CD1c-positive myeloid dendritic cell (primary cell): ENCODE data around the gene GKN2.
A peak's percentile ranks its signal among the peaks of the same experiment; 100 is the strongest.
"Not testable (repeated sequence)": the region's sequence is repeated elsewhere in the genome, so short reads cannot be mapped to it uniquely, and the experiment has no call there.

Experiments
- DNase-seq: peaks from one replicate; pipeline ENCODE4 v3.0.0-alpha.2; 2016; ENCODE audit errors: extremely low spot score

The GKN2 gene

DNA sequence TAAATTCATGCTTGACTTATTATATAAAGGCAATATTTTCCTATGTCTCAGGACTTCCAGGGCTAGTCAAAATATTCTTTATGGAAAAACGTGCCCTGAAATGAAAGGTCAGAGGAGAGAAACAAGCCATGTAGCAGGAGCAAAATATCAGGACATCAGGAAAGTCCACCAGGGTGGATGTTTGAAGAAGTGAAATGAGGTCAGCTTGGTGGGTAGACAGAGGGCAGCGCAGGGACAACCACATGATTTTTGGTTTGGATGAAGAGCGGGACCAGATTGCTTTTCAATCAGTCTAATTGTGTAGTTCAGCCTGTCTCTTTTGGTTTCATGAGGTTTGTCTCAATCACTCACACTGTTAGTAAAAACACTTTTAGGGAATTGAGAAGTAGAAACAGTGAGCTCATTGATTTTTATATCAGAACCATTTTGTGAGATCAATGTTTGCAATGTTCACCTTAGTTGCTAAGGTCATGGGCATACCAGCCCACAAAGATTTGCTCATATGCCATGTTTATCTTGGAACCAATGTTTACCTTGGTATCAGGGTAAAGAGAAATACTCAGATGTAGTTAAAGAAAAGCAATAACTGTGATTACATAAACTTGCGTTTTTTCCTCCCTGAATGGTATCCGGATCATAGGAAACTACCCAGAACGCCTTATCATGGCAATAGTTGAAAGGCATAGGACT, 32.1 kb downstream of the GKN2 start:
- DNase-seq: no peak

DNA sequence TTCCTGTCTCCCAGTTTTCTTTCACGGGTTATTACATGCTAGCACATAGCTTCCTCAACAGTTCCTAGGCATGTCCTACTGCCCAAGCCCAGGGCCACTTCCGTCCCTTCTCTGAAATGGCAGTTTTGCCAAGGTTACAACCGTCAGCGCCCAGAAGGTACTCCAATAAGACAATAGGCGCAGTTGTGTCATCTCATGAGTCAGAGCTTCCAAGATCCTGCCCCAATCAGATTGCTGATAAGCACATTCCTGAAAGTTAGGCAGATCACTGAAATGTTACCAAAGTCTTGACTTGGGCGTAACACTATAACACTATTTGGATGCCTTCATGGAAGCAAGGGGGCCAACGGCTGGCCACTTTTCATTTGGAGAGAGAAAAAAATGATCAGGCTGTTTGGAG, 34.2 kb downstream of the GKN2 start:
- no peak for DNase-seq

DNA sequence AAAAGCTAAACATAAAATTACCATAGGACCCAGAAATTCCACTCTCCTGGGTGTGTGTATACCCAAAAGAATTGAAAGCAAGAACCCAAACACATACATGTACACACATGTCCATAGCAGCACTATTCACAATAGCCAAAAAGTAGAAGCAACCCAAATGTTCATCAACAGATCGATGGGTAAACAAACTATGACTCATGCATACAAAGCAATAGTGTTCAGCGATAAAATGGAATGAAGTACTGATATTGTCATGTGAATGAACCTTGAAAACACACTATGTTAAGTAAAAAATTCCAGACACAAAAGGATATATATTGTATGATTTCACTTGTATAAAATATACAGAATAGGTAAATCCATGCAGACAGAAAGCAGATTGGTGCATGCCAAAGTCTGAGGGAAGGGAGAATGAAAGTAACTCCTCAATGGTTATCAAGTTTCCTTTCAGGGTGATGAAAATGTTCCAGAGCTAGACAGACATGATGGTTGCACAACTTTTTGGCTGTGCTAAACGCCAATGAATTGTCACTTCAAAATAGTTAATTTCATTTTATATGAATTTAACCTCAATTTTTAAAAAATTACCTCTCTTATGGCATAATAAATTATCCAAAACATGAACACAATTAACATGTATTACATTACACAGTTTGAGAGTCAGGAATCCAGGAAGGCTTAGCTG, 35.5 kb downstream of the GKN2 start:
- DNase-seq: no peak

DNA sequence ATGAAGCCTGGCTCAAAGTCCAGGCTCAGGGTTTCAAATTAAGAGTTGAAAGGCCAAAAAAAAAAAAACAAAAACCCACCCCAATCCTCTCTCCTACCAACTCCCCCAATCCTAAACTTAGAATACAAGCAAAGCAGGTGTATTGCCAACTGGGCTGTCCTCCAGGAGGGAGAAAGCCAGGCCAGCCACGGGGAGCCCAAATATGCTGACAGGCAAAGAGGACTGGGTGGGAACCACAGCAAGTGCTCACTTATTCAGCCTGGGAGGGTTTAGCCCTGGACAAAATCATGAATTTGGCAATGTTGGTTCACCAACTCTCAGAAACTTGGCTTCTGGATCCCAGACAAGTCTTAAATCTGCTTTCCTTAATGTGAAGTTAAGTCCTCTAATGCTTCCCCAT, 36.5 kb downstream of the GKN2 start:
- no peak for DNase-seq

DNA sequence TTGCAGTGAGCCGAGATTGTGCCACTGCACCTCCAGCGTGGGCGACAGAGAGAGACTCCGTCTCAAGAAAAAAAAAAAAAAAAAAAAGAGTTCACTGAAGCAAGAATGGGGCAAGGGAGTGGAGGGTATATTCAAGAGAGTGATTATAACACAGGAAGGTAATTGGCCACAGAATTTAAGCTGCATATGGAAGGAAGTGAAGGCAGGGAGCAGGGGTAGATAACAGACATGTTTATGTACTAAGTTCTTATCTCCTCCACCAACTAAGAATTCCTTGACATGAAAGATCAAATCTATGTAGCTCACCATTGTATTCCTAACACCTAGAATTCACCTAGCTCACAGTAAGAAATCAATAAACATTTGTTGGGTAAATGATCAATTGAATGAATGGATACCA, 37.3 kb downstream of the GKN2 start:
- no peak for DNase-seq

DNA sequence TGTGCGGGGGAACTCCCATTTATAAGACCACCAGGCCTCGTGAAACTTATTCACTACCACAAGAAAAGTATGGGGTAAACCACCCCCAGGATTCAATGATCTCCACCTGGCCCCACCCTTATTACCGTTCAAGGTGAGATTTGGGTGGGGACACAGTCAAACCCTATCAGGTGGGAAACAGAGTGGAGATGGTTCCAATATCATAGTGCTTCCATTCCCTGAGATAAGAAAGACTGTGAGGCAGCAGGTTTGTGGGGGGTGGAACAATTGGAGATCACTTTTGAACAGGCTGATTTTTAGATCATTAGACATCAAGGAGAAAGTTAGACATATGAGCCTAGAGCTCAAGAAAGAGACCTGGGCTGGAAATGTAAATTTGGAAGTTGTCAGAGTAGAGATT, 39.3 kb downstream of the GKN2 start:
- DNase-seq: no peak

DNA sequence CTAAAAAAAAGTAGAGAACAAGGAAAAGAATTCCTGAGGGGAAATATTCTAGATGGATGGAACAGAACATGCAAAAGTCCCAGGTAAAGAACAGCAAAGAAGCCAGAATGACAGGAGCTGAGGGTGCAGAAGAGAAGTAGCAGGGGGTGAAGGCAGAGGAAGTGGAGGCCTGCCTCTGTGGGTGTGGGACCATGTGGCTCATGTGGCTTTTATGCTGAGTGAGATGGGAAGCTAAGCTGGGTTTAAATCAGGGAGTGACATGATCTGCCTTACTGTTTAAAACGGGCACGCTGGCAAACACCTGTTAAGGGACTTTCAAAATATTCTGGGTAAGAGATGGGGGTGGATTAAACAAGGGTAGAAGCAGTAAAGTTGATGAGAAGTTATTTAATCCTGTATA, 40.0 kb downstream of the GKN2 start:
- peak; percentile 57 for DNase-seq

DNA sequence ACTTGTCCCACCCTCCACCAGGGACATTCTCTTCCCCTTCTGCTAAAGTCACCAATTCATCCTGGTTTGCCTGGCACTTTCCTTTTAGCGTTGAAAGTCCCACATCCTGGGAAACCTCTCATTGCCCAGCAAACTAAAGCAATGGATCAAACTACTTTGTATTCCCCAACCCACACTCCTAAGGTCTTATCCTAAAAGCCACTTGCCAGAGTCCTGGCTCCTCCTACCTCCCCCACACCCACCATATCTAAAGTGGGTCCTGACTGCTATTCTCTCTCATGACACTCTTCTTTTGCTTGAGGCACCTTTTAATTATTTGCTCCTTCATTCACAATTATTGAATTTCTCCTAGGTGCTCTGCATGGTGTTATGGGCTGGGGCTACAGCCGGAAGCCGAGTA, 40.6 kb downstream of the GKN2 start:
- no peak for DNase-seq

DNA sequence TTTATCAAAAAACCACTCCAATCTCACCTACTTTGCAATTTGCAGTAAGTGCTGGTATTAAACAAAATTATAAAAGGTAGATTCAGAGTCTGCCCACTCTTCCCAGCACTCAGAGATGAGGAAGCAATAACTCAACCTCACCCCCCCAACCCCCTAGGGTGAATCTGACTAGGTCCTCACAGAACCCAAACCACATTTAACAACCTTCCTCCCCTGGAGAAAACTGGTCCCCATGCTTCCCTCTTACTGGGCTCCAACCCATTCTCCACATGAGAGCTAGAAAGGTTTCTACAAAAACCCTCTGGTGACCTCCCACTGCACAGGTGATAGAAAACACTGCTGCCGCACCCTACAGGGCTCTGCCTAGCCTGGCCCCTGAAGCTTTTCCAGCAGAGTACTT, 41.0 kb downstream of the GKN2 start:
- no peak for DNase-seq

DNA sequence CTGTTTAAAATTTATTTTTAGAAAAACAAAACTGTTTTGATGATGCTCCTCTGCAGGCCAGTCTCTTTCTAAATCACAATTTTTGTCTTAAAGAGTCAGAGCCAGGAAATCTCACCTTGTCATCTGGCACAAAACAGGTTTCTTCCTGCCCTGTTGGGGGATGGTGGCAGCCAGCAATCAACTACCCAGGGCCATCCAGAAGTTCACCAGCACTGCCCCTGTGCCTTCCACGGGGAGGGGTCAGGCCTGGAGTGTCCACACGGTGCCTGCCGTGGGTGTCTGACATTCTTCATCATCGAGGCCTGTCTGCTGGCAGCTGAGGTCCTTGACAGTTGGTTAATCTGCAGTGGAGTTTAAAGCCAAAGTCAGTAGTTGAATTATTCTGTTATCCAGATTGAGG, 41.4 kb downstream of the GKN2 start:
- no peak for DNase-seq

DNA sequence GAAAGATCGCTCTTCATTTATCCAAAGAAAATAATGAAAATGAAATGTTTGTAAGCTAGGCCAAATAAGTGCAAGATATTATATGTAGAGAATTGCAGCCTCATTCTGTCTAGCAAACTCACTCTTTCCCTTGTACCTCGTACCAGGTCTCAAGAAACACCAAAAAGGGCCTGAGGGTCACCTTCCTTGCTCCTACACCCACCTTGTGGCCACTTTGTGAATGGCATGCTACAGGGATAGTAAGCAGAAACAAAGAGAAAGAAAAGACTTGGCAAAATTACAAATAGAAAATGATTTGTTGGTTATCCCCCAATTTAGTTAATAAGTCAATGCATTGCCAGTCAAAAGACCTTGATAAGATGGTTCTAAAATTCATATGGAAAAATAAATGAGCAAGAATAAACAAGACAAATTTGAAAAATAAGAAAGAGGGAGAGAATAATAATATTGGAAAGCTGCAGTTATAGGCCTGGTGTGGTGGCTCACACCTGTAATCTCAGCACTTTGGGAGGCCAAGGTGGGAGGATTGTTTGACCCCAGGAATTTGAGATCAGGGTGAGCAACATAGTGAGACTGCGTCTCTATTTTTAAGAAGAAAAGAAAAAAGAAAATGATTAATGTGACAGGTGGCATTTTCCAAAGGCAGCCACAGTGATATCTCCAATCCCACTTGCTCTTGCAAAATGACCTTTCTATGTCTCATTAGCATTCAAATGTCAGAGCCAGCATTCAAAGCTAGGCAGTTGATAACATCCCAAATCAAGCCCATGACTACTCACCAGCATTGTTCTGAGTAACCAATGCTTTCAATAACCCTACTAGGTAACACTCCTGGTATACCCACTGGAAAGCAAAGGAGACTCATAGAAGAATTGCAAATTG, 42.7 kb downstream of the GKN2 start:
- peak; percentile 72 for DNase-seq

DNA sequence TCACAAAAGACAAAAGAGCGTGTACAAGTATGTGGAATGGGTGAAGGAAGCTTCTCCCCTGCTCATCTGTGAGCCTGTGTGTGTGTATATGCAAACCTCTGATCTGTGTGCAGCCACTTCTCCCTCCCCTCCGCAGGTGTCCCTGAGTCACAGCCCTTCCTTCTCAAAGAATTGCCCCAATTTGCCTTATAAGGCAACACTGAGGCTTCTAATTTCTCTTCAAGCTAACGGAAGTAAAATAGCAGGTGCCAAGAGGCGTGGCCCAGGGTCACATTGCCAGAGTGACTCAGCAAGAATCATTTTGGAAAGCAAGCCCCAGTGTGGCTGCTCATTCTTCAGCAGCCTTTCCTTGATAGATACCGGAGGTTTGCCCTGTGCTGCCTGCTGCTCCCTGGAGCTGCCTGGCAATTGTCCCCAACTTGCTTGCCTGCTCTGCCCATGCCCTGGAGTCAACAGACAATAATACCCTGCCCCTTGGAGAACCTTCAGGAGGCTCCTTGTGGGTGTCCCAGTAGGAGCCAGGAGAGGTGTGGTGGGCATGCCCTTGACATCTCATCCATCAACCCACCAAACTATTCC, 44.2 kb downstream of the GKN2 start:
- DNase-seq: peak; percentile 84

DNA sequence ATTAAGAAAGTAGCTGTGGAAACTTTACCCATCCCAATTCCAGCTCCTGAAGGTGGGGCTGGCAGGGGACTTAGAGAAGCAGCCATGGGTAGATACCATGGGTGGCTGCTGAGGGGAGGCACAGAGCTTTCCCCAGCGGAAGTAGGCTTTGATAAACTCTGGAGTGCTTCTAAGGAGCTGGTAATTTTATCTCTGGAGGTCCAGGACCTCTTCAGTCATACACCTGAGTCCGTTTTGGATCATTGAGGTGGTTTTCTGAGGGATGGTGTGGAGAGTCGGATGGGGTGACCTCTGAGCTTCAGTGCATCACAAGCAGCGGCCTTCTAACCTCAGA, 44.8 kb downstream of the GKN2 start:
- no peak for DNase-seq

DNA sequence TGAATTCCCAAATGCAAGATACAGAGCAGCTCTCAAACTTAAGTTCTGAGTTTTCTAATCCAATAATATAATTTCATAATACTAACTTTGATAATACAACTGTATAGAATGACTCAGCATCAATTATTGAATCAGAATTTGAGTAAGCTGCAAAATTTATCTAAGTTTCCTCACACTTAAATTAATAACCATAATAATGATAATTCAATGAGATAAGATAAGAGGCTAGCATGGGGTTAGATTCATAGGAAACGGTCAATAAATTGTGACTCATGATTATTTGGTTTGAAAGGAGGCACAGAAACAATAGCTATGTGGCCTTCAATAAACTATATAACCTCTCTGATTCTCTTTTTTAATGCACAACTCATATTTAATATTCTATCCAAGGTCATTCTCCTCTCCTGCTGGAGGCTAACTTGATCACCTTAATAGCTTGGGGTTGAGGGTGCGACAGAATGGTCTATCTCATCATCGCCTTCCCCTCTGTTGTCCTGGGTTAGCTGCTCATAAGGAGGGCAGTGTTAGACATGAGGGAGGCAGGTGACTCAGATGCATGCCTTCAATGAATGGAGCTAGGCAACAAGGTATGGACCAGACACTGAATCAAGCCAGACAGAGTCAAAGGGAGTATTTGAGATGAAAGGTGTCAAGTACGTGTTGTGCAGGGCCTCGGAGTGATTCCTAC, 45.3 kb downstream of the GKN2 start:
- no peak for DNase-seq

DNA sequence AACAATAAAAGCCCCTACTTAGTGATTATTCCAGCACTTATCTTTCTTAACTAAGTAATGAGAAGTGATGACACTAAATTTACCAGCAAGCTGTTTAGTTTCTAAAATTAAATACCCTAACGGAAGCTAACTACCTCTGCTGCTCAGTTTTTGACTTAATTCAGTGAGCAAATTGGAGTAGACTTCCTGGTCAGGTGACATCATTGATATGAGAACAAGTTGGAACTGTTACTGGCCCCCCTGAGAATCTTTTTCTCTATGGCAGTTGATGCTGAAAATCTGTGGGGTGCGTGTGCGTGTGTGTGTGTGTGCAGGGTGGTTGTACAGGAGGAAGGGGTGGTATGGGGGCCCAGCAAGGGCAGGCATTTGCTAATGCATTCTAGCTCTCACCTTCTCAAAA, 46.0 kb downstream of the GKN2 start:
- DNase-seq: no peak

DNA sequence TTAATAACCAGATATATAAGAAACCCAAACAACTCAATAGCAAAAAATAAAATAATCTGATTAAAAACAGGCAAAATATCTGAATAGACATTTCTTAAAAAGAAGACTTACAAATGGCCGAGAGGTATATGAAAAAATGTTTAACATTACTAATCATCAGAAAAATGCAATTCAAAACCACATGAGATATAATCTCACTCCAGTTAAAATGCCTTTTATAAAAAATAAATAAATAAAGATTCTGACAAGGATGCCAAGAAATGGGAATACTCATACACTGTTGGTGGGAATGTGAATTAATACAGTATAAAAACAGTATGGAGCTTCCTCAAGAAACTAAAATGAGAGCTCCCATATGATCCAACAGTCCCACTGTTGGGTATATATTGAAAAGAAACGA, 47.6 kb downstream of the GKN2 start:
- no peak for DNase-seq

DNA sequence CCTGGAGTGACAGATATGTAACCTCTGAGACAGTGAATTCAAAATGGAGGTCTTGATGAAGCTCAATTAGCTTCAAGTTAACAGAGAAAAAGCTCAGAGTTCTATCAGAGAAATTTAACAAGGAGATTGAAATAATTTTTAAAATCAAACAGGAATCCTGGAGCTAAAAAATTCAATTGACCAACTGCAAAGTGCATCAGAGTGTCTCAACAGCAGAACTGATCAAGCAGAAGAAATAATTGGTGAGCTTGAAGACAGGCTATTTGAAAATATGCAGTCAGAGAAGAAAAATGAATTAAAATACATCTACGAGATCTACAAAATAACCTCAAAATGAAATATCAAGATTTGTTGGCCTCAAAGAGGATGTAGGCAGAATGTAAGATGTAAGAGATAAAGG, 51.1 kb downstream of the GKN2 start:
- DNase-seq: no peak

DNA sequence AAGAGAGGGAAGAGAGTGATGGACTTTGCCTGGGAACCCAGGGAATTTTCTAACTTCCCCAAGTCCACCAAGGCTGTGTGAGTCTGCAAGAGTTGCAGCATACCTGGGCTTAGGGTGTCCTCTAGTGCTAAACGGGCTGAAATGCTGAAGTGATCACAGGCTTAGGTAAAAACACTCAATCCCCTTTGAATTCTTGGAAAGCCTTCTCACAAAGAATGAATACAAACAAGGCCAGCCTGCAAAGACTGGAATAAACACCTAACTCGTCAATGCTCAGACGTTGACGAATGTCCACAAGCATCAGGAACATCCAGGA, 51.5 kb downstream of the GKN2 start:
- peak; percentile 24 for DNase-seq

DNA sequence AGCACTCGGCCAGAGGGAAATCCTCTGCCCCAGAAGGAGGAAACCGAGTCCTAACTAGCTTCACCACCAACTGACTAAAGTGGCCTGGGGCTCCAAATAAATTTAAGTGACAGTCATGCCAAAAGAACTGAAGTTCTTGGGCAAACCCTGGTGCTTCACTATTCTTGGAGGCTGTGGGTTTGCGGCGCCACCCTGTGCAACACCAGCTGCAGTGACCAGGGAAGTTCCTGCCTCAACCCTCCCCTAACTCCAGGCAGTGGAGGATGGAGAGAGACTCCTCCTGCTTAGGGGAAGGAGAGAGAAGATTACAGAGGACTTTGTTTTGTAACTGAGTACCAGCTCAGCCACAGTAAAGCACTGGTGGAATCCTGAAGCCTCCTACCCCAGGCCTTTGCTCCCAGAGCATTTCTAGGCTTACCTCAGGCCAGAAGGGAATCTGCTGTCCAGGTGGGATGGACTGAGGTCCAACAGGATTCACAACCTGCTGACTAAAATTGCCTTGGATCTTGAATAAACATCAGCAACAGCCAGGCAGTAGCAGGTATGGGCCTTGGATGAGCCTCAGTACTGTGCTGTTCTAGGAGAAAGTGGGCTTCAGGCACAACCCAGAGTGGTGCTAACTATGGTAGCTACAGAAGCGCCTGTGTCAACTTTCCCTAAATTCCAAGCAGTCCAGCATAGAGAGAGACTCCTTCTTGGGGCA, 52.0 kb downstream of the GKN2 start:
- DNase-seq: no peak

DNA sequence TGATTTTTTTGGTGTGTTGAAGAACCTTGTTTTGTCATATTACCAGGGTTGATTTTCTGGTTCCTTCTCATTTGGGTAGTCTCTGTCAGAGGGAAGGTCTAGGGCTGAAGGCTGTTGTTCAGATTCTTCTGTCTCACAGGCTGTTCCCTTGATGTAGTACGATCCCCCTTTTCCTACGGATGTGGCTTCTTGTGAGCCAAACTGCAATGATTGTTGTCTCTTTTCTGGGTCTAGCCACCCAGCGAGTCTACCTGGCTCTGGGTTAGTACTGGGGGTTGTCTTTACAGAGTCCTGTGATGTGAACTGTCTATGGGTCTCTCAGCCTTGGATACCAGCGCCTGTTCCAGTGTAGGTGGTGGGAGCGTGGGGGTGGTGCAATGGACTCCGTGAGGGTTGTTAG, 56.7 kb downstream of the GKN2 start:
- not testable (repeated sequence) for DNase-seq
